ENCODE data around the gene FGF14. TPM values are rescaled to one million over a fixed set of nuclear protein-coding genes. Genes with fewer than 3 reads are reported as not detected.

The FGF14 gene
- polyA plus RNA-seq, 2 donors, result 0.04 to 0.29 TPM

- WGBS, 2 donors, result 71 to 76% methylated on average over 5 of the region's 5 CpGs
- no peak overlapping the region for H3K27ac ChIP-seq (ENCODE audit: low read depth in 2 of 2, low read length in 1 of 2)
- no peak overlapping the region for H3K4me3 ChIP-seq (ENCODE audit: low read depth in 1 of 2, low read length in 2 of 2)
- no peaks in the 10 kb centered on the region for H3K36me3 ChIP-seq (ENCODE audit: control insufficient read depth in 2 of 2, insufficient read depth in 2 of 2, low read length in 1 of 2)
- H3K27me3 ChIP-seq (ENCODE audit: control insufficient read depth in 1 of 2, insufficient read depth in 2 of 2, low read length in 2 of 2), result no peaks in the 10 kb centered on the region
- no peaks in the 10 kb centered on the region for H3K4me1 ChIP-seq (ENCODE audit: control insufficient read depth in 2 of 2, insufficient read depth in 2 of 2, low read length in 1 of 2)
- H3K9me3 ChIP-seq (ENCODE audit: control insufficient read depth in 2 of 2, insufficient read depth in 1 of 2, low read depth in 1 of 2, low read length in 1 of 2), result no peaks in the 10 kb centered on the region
Measured at GRCh38 chr13:101965096-101965495, 436.8 kb downstream of the FGF14 start.

GRCh38 chr13:101959016-101959415 lies 442.8 kb downstream of the FGF14 start:
- H3K36me3 ChIP-seq (ENCODE audit: control insufficient read depth in 2 of 2, insufficient read depth in 2 of 2, low read length in 1 of 2), result no peaks in the 10 kb centered on the region
- H3K27ac ChIP-seq (ENCODE audit: low read depth in 2 of 2, low read length in 1 of 2), result no peak overlapping the region
- no peaks in the 10 kb centered on the region for H3K27me3 ChIP-seq (ENCODE audit: control insufficient read depth in 1 of 2, insufficient read depth in 2 of 2, low read length in 2 of 2)
- 77 to 81% methylated on average over 5 of the region's 5 CpGs for WGBS, 2 donors
- H3K4me1 ChIP-seq (ENCODE audit: control insufficient read depth in 2 of 2, insufficient read depth in 2 of 2, low read length in 1 of 2), result no peaks in the 10 kb centered on the region
- no peak overlapping the region for H3K4me3 ChIP-seq (ENCODE audit: low read depth in 1 of 2, low read length in 2 of 2)
- H3K9me3 ChIP-seq (ENCODE audit: control insufficient read depth in 2 of 2, insufficient read depth in 1 of 2, low read depth in 1 of 2, low read length in 1 of 2), result no peaks in the 10 kb centered on the region

- Histone ChIP-seq H3K27ac (ENCODE audit: low read depth in 2 of 2, low read length in 1 of 2) (no peak overlapping the region), H3K9me3 (ENCODE audit: control insufficient read depth in 2 of 2, insufficient read depth in 1 of 2, low read depth in 1 of 2, low read length in 1 of 2) (no peaks in the 10 kb centered on the region), H3K27me3 (ENCODE audit: control insufficient read depth in 1 of 2, insufficient read depth in 2 of 2, low read length in 2 of 2) (no peaks in the 10 kb centered on the region), H3K36me3 (ENCODE audit: control insufficient read depth in 2 of 2, insufficient read depth in 2 of 2, low read length in 1 of 2) (no peaks in the 10 kb centered on the region), H3K4me1 (ENCODE audit: control insufficient read depth in 2 of 2, insufficient read depth in 2 of 2, low read length in 1 of 2) (no peaks in the 10 kb centered on the region), H3K4me3 (ENCODE audit: low read depth in 1 of 2, low read length in 2 of 2) (no peak overlapping the region)
- WGBS, 2 donors, result 29 to 32% methylated on average over 3 of the region's 3 CpGs
Measured at GRCh38 chr13:101955764-101956163, 446.1 kb downstream of the FGF14 start.

GRCh38 chr13:101951114-101951513 lies 450.7 kb downstream of the FGF14 start:
- Histone ChIP-seq H3K36me3 (ENCODE audit: control insufficient read depth in 2 of 2, insufficient read depth in 2 of 2, low read length in 1 of 2) (no peaks in the 10 kb centered on the region), H3K9me3 (ENCODE audit: control insufficient read depth in 2 of 2, insufficient read depth in 1 of 2, low read depth in 1 of 2, low read length in 1 of 2) (no peaks in the 10 kb centered on the region), H3K27me3 (ENCODE audit: control insufficient read depth in 1 of 2, insufficient read depth in 2 of 2, low read length in 2 of 2) (no peaks in the 10 kb centered on the region), H3K4me1 (ENCODE audit: control insufficient read depth in 2 of 2, insufficient read depth in 2 of 2, low read length in 1 of 2) (no peaks in the 10 kb centered on the region), H3K4me3 (ENCODE audit: low read depth in 1 of 2, low read length in 2 of 2) (no peak overlapping the region), H3K27ac (ENCODE audit: low read depth in 2 of 2, low read length in 1 of 2) (no peak overlapping the region)
- 83 to 85% methylated on average over 2 of the region's 2 CpGs for WGBS, 2 donors

GRCh38 chr13:101949681-101950080 lies 452.2 kb downstream of the FGF14 start:
- Histone ChIP-seq H3K36me3 (ENCODE audit: control insufficient read depth in 2 of 2, insufficient read depth in 2 of 2, low read length in 1 of 2) (no peaks in the 10 kb centered on the region), H3K4me3 (ENCODE audit: low read depth in 1 of 2, low read length in 2 of 2) (no peak overlapping the region), H3K27ac (ENCODE audit: low read depth in 2 of 2, low read length in 1 of 2) (no peak overlapping the region), H3K27me3 (ENCODE audit: control insufficient read depth in 1 of 2, insufficient read depth in 2 of 2, low read length in 2 of 2) (no peaks in the 10 kb centered on the region), H3K4me1 (ENCODE audit: control insufficient read depth in 2 of 2, insufficient read depth in 2 of 2, low read length in 1 of 2) (no peaks in the 10 kb centered on the region), H3K9me3 (ENCODE audit: control insufficient read depth in 2 of 2, insufficient read depth in 1 of 2, low read depth in 1 of 2, low read length in 1 of 2) (no peaks in the 10 kb centered on the region)

GRCh38 chr13:101946401-101946800 lies 455.4 kb downstream of the FGF14 start:
- Histone ChIP-seq H3K27me3 (ENCODE audit: control insufficient read depth in 1 of 2, insufficient read depth in 2 of 2, low read length in 2 of 2) (no peaks in the 10 kb centered on the region), H3K27ac (ENCODE audit: low read depth in 2 of 2, low read length in 1 of 2) (no peak overlapping the region), H3K9me3 (ENCODE audit: control insufficient read depth in 2 of 2, insufficient read depth in 1 of 2, low read depth in 1 of 2, low read length in 1 of 2) (no peaks in the 10 kb centered on the region), H3K4me3 (ENCODE audit: low read depth in 1 of 2, low read length in 2 of 2) (no peak overlapping the region), H3K36me3 (ENCODE audit: control insufficient read depth in 2 of 2, insufficient read depth in 2 of 2, low read length in 1 of 2) (no peaks in the 10 kb centered on the region), H3K4me1 (ENCODE audit: control insufficient read depth in 2 of 2, insufficient read depth in 2 of 2, low read length in 1 of 2) (no peaks in the 10 kb centered on the region)

- WGBS, 2 donors, result 68 to 74% methylated on average over 6 of the region's 6 CpGs
- Histone ChIP-seq H3K27ac (ENCODE audit: low read depth in 2 of 2, low read length in 1 of 2) (no peak overlapping the region), H3K36me3 (ENCODE audit: control insufficient read depth in 2 of 2, insufficient read depth in 2 of 2, low read length in 1 of 2) (no peaks in the 10 kb centered on the region), H3K4me1 (ENCODE audit: control insufficient read depth in 2 of 2, insufficient read depth in 2 of 2, low read length in 1 of 2) (no peaks in the 10 kb centered on the region), H3K4me3 (ENCODE audit: low read depth in 1 of 2, low read length in 2 of 2) (no peak overlapping the region), H3K27me3 (ENCODE audit: control insufficient read depth in 1 of 2, insufficient read depth in 2 of 2, low read length in 2 of 2) (no peaks in the 10 kb centered on the region), H3K9me3 (ENCODE audit: control insufficient read depth in 2 of 2, insufficient read depth in 1 of 2, low read depth in 1 of 2, low read length in 1 of 2) (no peaks in the 10 kb centered on the region)
Measured at GRCh38 chr13:101945435-101945834, 456.4 kb downstream of the FGF14 start.

GRCh38 chr13:101944521-101944920 lies 457.3 kb downstream of the FGF14 start:
- H3K4me3 ChIP-seq (ENCODE audit: low read depth in 1 of 2, low read length in 2 of 2), result no peak overlapping the region
- no peaks in the 10 kb centered on the region for H3K4me1 ChIP-seq (ENCODE audit: control insufficient read depth in 2 of 2, insufficient read depth in 2 of 2, low read length in 1 of 2)
- H3K9me3 ChIP-seq (ENCODE audit: control insufficient read depth in 2 of 2, insufficient read depth in 1 of 2, low read depth in 1 of 2, low read length in 1 of 2), result no peaks in the 10 kb centered on the region
- no peak overlapping the region for H3K27ac ChIP-seq (ENCODE audit: low read depth in 2 of 2, low read length in 1 of 2)
- no peaks in the 10 kb centered on the region for H3K27me3 ChIP-seq (ENCODE audit: control insufficient read depth in 1 of 2, insufficient read depth in 2 of 2, low read length in 2 of 2)
- no peaks in the 10 kb centered on the region for H3K36me3 ChIP-seq (ENCODE audit: control insufficient read depth in 2 of 2, insufficient read depth in 2 of 2, low read length in 1 of 2)
- WGBS, 2 donors, result 41 to 46% methylated on average over 2 of the region's 2 CpGs

- no peaks in the 10 kb centered on the region for H3K27me3 ChIP-seq (ENCODE audit: control insufficient read depth in 1 of 2, insufficient read depth in 2 of 2, low read length in 2 of 2)
- no peaks in the 10 kb centered on the region for H3K4me1 ChIP-seq (ENCODE audit: control insufficient read depth in 2 of 2, insufficient read depth in 2 of 2, low read length in 1 of 2)
- H3K27ac ChIP-seq (ENCODE audit: low read depth in 2 of 2, low read length in 1 of 2), result no peak overlapping the region
- no peak overlapping the region for H3K4me3 ChIP-seq (ENCODE audit: low read depth in 1 of 2, low read length in 2 of 2)
- H3K36me3 ChIP-seq (ENCODE audit: control insufficient read depth in 2 of 2, insufficient read depth in 2 of 2, low read length in 1 of 2), result no peaks in the 10 kb centered on the region
- no peaks in the 10 kb centered on the region for H3K9me3 ChIP-seq (ENCODE audit: control insufficient read depth in 2 of 2, insufficient read depth in 1 of 2, low read depth in 1 of 2, low read length in 1 of 2)
- WGBS, 2 donors, result 50 to 51% methylated on average over 2 of the region's 2 CpGs
Measured at GRCh38 chr13:101942535-101943157, 459.2 kb downstream of the FGF14 start.

GRCh38 chr13:101942038-101942437 lies 459.8 kb downstream of the FGF14 start:
- Histone ChIP-seq H3K4me3 (ENCODE audit: low read depth in 1 of 2, low read length in 2 of 2) (no peak overlapping the region), H3K27me3 (ENCODE audit: control insufficient read depth in 1 of 2, insufficient read depth in 2 of 2, low read length in 2 of 2) (no peaks in the 10 kb centered on the region), H3K27ac (ENCODE audit: low read depth in 2 of 2, low read length in 1 of 2) (no peak overlapping the region), H3K4me1 (ENCODE audit: control insufficient read depth in 2 of 2, insufficient read depth in 2 of 2, low read length in 1 of 2) (no peaks in the 10 kb centered on the region), H3K9me3 (ENCODE audit: control insufficient read depth in 2 of 2, insufficient read depth in 1 of 2, low read depth in 1 of 2, low read length in 1 of 2) (no peaks in the 10 kb centered on the region), H3K36me3 (ENCODE audit: control insufficient read depth in 2 of 2, insufficient read depth in 2 of 2, low read length in 1 of 2) (no peaks in the 10 kb centered on the region)
- WGBS, 2 donors, result 0 to 3% methylated on average over 1 of the region's 1 CpG
